GM18507 (cell line): ENCODE measurements around the gene PLIN5.
A peak's percentile ranks its signal among the peaks of the same experiment; 100 is the strongest.
"Not testable (repeated sequence)": the region's sequence is repeated elsewhere in the genome, so short reads cannot be mapped to it uniquely, and the experiment has no call there.

Source experiments
- DNase-seq: peaks from one replicate; pipeline ENCODE4 v3.0.0; 2011; ENCODE audit warnings: low read depth; ENCODE audit not compliant: insufficient read length; ENCODE audit errors: extremely low spot score
- FAIRE-seq: peaks from 2 replicates; lab custom pipeline; 2011; peaks lifted over from hg19 to GRCh38; lab: Jason Lieb, UNC

PLIN5 gene

DNA sequence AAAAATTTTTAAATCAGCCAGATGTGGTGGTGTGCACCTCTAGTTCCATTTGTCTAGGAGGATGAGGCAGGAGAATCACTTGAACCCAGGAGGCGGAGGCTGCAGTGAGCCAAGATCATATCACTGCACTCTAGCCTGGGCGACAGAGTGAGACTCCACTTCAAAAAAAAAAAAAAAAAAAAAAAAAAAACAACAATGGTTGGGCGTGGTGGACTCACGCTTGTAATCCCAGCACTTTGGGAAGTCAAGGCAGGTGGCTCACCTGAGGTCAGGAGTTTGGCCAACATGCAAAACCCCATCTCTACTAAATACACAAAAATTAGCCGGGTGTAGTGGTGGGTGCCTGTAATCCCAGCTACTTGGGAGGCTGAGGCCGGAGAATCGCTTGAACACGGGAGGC is 7.6 kb downstream of the PLIN5 start:
- FAIRE-seq, DNase-seq: not testable (repeated sequence)

DNA sequence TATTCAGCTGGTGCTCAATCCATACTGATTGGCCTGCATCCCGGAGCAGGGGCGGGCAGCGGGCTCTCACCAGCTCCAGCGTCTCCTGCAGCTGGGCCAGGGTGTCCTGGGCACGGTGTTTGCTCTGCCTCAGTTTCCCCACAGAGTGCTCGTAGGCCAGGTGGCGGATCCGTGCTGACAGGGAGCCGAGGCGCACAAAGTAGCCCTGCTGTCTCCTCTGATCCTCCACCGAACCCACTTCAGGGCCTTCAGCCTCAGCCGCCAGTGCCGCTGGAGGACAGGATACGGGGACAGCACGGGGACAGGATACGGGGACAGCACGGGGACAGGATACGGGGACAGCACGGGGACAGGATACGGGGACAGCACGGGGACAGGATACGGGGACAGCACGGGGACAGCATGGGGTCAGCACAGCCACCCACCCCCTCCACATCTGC is 9.4 kb downstream of the PLIN5 start:
- FAIRE-seq (no peak), DNase-seq (no peak)

DNA sequence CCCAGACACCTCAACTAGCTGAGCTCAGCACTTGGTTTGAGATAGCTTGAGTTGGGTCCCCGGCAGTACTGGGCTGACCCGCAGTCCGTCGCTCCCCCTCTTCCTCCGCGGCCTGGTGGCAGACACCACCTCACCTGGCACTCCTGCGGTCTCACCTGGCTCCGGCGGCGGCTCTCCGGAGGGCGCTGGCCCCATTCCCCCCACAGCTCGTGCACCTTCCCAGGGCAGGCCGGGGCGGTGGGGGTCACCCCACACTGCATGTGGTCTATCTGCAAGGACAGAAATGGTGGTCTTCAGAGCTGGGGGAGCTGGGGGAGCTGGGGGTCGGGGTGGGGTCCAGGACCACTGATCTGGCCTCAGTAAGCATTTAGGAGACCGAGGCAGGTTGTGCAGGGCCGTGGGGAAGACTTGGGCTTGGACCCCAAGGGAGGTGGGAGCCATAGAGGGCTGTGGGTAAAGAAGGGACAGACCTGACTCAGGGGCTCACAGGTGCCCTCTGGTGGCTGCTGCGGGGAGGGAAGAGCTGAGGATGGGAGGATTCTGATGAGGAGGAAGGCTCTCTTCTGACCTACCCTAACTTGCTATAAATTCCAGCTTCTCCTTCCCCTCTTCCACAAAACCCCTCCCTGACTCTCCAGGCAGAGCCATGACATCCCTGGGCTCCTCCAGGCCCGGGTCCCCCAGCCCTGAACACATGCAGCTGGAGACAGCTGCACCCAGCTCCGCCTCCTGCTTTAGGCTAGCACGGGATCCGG is 10.0 kb downstream of the PLIN5 start:
- DNase-seq, result peak; percentile 36

DNA sequence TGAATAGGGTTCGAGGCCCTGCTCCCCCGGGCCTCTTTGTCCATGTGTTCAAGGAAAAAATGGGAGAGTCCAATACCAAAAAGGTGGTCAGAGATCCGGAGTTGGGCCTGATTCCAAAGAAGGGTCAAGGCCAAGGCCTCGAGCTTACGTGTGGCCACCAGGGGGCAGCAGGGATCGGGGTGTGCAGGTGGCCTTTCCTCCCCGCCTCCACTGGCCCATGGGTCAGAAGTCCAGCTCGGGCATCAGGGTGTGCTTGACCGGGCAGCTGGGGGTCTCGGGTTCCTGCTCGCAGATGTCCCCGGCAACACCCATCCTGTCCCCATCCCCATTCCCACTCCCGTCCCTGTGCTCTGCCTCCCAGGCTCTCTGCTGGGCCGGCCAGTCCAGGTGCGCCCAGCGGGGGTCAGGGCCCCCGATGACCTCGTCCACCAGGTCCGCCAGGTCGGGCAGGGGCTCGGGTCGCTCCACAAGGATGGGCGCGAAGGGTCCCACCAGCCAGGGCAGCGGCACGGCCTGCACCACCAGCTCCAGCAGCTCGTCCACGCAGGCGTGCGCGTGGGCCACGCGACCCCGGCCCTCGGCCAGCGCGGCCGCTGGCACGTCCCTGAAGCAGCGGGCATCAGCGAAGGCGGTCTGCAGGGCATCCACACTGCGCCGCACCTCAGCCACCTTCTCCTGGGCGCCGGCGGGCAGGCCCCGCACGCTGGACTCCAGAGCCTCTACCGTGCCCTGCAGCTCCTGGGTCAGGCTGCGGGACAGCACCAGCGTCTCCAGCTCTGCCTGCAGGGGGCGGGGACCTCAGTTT is 11.5 kb downstream of the PLIN5 start:
- DNase-seq (peak; percentile 32), FAIRE-seq (peak; percentile 59)

More for the DNA sequence above, 10.0 kb downstream of the PLIN5 start:
- peak; percentile 73 for FAIRE-seq

DNA sequence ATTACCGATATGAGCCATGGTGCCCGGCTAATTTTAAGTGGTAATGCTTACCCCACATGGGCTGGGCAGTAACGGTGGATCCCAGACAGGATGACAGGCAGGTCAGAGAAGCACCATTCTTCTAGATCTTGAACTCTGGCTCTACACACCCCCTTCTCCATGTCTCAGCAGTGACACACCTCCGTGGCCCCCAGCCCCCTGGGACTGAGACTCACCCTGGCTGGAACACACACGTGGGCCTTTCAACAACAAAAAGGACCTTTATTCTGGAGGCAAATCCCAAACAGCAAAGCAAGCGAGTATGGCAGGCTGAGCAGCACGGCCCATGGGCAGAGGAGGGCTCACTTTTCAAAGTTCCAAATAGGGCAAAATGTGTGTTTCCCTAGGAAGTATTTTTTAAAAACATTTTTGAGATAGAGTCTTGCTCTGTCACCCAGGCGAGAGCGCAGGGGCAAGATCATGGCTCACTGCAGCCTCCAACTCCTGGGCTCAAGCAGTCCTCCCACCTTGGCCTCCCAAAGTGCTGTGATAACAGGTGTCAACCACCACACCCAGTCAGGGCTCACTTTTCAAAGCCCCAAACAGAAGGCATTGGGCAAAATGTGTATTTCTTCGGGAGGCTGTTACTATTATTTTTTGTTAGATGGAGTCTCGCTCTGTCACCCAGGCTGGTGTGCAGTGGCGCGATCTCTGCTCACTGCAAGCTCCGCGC is 12.6 kb downstream of the PLIN5 start:
- DNase-seq (no peak), FAIRE-seq (no peak)

DNA sequence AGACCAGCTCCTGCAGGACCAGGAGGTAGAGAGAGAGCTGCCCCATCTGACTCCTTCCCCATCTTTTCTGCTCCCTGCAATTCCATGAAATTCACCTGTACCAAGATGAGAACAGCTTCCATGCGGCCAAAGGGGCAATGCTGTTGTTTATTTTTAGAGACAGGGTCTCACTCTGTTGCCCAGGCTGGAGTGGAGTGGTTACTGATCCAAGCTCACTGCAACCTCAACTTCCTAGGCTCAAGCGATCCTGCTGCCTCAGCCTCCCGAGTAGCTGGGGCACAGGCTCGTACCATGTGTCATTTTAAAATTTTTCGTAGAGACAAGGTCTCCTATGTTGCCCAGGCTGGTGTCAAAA is 13.2 kb downstream of the PLIN5 start:
- FAIRE-seq (no peak), DNase-seq (no peak)

DNA sequence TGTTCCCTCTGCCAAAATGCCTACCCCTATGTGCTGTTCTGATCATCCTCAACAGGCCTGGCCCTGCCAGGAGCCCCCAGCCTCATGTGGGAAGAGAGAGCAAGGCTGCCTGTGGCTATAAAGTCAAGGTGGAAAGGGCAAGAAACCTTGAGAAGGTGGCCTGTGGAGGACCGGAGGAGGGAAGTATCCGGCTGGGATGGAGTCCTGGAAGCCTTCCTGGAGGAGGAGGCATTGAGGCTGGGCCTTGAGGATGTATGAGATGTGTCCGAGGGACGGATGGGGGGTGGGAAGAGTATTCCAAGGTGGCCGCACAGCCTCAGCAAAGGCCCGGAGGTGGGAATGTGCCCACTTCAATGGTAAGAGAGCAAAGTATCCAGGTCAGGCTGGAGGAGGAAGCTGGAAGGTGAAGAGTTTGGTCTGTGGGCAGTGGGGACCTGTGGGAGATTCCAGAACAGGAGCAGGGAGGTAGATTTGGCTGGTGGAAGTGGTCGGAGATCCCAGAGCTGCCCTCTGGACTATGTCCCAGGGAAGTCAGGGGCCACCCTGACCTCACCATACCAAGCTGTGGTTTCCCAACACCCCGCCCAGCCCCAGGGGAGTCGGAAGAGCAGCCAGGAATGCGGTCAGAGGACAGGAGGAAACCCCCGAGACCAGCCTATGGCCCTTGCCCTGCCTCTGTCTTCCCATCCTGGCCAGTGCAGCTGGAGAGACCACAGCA is 13.7 kb downstream of the PLIN5 start:
- DNase-seq (no peak), FAIRE-seq (no peak)

DNA sequence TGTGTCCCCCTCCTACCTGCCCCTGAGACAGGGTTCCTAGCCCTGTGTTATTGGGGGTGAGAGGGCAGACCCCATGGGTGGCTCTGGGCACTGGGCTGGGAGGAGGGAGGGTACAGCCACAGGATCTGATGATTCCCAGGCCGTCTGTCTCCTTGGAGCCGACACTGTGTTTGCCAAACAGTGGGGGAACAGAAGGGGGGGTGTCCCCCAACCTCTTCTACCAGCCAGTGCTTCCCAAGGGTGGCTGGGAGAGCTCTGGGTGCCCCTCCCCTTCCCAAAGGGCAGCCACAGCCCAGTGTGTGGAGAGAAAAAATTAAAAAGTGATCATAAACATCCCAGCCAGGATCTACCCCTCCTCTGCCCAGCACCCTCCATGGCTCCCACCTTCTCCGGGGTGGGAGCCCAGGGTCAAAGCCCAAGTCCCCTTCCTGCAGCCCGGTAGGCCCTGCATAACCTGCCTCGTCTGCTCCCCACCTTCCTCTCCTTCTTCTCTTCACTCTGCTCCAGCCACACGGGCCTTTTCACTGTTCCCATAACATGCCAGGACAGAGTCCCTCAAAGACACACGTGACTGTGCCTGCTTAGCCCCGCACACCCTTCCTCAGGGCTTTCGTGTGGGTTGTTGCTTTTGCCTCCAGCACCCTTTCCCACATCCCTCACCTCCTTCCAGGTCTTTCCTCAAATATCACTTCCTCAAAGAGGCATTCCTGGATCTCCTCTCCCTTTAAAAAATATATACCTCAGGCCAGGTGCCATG is 15.3 kb downstream of the PLIN5 start:
- FAIRE-seq, result no peak

DNA sequence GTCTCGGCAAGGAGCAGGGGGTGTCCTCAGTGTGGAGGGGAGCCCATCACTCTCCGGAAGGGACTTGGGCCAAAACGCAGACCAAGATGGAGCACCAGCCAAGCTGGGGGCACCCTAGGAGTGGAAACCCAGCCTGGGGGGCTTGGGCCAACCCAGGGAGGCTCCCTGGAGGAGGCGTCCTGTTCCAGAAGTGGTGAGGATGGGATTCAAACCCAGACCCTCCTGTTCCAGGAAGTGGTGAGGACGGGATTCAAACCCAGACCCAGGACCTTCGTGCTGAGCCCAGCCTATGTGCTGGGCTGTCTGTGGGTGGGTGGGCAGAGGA is 15.9 kb downstream of the PLIN5 start:
- DNase-seq (no peak), FAIRE-seq (no peak)

More for the DNA sequence above, 15.3 kb downstream of the PLIN5 start:
- DNase-seq, result no peak

DNA sequence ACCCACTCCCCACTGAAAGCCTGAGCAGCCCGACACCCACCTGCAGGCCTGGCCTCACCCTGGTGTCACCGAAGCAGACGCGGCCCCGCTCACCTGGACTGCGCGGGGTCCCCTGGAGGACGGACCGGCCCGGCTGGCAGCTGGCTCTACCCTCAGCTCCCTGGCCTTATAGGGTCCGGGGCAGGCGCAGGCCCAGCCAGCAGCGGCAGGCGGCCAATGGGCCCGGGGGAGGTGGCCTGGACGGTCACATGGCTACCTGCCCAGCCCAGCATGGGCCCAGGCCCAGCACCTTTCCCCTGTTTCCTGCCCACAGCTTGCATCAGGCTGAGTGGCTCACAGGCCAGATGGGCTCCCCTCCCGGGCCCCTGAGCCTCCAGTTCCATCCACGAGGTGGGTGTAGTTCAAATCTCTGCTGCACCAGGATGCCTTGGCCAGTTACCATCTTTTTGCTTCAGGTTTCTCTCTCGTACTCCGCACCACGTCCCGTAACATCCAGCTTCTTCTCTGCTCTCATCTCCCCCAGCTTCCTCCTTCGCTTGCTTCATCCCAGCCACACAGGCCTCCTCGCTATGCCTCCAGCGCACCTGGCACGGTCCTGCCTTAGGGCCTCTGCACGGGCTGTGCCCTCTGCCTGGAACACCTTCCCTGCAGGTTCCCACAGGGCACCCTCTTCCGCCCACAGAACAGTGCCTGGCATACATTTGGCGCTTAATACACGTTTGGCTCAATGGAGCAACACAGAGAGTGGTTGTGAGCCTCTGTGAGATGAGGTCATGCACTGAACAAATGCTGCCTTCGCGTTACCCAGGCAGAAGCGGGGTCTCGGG is 16.5 kb downstream of the PLIN5 start, which contains the start of gene PLIN4:
Gene PLIN4, minus strand, starts transcription at position 142 of the 827 bp plus-strand sequence. CDS start 214 bp downstream, outside the sequence.
- DNase-seq, result no peak
- FAIRE-seq, result no peak

DNA sequence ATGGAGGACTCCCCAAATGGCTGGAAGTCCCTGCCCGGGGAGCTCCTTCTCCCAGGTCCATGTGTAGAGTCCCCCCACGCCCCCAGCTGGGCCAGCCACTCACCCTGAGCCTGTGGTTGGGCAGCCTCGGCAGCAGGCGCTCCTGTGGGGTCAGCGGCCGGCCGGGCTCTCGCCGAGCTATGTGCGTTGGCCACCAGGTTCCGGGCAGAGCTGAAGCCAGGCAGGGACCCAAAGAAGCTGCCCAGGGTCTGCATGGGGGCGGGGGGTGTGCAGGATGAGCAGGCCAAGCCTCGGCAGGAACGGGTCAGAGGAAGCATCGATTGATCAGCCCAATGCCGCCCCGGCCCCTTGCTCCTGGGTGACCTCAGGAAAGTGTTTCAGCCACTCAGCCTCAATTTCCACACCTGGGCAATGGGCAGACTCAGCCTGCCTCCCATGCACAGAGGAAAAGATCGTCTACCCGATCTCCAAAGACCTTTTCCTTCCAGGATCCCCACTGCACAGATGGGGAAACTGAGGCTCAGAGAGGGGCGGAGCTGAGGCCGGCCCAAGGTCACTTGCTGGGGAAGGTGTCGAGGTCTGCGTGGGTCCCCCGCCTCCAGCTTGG is 17.5 kb downstream of the PLIN5 start:
- DNase-seq (no peak), FAIRE-seq (no peak)

DNA sequence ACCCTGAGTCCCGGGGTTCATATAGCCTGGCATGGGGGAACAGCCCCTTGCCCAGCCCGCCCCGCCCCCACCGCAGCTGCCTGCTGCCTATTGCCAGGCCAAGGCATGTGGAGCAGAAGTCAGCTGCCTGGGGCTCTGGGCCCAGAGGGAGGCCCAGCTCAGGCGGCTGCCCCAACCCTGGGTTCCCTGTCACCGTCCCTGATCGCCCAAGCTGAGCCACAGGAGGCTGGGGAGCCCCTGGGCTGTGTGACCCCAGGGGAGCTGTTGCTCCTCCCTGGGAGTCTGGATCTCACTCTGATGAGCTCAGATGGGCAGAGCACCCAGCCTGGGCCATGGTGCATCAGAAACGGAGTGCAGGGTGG is 18.1 kb downstream of the PLIN5 start:
- no peak for DNase-seq
- FAIRE-seq, result no peak

DNA sequence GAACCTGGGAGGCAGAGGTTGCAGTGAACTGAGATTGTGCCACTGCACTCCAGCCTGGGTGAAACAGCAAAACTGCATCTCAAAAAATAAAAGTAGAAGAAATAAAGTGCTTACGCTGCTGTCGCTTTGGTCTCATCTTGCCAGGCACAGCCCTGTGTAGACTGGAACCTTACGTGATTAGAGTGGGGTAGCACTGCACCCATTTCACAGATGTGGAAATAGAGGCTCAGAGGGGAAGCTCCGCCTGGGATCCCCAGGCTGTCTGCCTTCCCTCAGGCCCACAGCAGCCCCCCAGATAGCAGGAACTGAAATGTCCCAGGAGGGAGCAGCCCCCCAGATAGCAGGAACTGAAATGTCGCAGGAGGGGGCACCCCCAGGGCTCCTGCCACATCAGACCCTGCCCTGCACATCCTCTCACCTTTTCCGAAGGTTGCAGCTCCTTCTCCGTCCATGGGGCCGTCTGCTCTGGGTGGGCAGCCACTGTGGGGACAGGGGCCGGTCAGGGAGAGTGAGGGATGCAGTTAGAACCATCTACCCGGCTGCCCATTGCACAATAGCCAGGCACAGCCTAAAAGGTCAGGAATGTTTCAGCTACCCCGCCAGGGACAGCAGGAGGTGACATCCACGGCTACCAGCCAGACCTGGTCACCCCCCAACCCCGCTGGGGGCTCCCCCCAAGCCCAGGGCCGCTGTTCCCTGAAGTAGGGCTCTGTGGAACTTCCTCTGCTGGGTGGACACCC is 18.7 kb downstream of the PLIN5 start:
- DNase-seq (no peak), FAIRE-seq (no peak)

DNA sequence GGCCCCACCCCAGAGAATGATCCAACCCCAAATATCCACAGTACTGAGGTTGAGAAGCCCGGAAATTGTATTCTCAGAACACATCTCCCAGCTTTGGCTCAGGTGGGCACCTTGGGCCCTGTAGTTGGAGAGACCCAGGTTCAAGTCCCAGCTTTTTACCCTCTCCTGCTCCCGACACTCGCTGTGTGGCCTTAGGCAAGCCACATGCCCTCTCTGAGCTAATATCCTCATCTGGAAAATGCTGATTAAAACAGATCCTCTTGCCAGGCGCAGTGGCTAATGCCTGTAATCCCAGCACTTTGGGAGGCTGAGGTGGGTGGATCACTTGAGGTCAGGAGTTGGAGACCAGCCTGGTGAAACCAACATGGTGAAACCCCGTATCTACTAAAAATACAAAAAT is 19.3 kb downstream of the PLIN5 start:
- DNase-seq (no peak), FAIRE-seq (no peak)

DNA sequence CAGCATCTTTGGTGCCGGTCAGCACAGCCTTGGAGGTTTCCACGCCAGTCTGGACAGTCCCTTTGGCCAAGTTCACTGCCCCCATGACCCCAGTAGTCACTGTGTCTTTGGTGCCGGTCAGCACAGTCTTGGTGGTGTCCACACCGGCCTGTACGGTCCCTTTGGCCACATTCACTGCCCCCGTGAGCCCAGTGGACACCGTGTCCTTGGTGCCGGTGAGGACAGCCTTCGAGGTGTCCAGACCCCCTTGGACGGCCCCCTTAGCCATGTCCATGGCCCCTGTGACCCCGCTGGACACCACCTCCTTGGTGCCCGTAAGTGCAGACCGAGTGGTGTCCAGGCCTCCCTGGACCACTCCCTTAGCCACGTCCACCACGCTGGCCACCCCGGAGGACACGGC is 21.8 kb downstream of the PLIN5 start:
- DNase-seq (no peak), FAIRE-seq (no peak)

DNA sequence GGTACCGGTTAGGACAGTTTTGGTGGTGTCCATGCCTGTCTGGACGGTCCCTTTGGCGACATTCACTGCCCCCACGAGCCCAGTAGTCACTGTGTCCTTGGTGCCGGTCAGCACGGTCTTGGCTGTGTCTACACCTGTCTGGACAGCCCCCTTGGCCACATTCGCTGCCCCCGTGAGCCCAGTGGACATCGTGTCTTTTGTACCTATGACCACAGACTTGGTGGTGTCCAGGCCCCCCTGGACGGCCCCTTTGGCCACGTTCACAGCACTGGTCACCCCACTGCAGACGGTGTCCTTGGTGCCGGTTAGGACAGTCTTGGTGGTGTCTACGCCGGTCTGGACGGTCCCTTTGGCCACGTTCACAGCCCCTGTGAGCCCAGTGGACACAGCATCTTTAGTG is 23.0 kb downstream of the PLIN5 start:
- no peak for FAIRE-seq
- no peak for DNase-seq

DNA sequence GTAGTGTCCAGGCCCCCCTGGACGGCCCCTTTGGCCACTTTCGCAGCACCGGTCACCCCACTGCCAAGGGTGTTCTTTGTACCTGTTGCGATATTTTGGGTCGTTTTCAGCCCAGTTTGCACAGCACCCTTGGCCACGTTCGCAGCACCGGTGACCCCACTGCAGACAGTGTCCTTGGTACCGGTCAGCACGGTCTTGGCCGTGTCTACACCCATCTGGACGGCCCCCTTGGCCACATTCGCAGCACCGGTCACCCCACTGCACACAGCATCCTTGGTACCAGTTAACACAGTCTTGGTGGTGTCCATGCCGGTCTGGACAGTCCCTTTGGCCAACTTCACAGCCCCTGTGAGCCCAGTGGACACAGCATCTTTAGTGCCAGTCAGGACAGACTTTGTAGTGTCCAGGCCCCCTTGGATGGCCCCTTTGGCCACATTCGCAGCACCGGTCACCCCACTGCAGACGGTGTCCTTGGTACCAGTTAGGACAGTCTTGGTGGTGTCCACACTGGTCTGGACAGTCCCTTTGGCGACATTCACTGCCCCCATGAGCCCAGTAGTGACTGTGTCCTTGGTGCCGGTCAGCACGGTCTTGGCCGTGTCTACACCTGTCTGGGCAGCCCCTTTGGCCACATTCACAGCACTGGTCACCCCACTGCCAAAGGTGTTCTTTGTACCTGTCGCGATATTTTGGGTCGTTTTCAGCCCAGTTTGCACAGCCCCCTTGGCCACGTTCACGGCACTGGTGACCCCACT is 23.5 kb downstream of the PLIN5 start:
- DNase-seq, result no peak
- no peak for FAIRE-seq
